GM19395 (cell line): ENCODE data around the gene BIN2.
"Not testable (repeated sequence)": the region's sequence is repeated elsewhere in the genome, so short reads cannot be mapped to it uniquely, and the experiment has no call there.

Experiments
- ATAC-seq: cut with Tn5 transposase; IDR thresholded peaks from one replicate; pipeline ENCODE4 v1.9.1; 2021; ENCODE audit warnings: mild to moderate bottlenecking, moderate library complexity; ENCODE audit not compliant: unreplicated experiment

BIN2 gene

DNA sequence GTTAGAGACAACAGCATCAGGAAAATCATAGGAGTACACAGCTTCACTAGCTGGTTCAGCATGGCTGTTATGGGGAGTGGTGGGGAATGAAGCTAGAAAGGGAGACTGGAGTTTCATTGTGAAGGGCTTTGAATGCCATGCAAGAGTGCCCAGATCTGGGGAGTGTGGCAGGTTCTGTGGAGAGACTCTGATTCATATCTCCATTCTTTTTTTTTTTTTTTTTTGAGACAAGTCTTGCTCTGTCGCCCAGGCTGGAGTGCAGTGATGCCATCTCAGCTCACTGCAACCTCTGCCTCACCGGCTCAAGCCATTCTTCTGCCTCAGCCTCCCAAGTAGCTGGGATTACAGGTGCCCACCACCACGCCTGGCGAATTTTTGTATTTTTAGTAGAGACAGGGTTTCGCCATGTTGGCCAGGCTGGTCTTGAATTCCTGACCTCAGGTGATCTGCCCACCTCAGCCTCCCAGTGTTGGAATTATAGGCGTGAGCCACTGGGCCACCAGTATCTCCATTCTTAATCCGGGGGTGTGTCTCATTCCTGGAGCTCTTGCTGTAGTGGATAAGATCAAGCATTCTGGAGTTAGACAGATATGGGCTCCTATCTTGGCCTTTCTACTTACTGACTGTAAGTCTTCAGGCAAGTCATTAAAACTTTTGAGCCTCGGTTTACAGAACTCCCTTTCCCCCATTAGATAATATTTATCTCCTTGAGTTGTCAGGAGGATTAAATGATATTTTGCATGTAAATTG is 5.7 kb downstream of the BIN2 start:
- ATAC-seq: not testable (repeated sequence)

DNA sequence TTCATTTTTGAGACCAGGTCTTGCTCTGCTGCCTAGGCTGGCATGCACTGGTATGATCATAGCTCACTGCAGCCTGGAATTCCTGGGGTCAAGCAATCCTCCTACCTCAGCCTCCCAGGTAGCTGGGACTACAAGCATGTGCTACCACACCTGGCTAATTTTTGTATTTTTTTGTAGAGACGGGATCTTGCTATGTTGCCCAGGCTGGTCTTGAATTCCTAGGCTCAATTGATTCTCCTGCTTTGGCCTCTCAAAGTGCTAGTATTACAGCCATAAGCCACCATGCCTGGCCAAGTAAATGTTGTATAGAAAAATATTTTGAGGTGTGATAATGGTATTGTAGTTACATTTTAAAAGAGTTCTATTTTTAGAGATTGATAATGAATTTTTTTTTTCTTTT is 12.6 kb downstream of the BIN2 start:
- ATAC-seq: no peak

DNA sequence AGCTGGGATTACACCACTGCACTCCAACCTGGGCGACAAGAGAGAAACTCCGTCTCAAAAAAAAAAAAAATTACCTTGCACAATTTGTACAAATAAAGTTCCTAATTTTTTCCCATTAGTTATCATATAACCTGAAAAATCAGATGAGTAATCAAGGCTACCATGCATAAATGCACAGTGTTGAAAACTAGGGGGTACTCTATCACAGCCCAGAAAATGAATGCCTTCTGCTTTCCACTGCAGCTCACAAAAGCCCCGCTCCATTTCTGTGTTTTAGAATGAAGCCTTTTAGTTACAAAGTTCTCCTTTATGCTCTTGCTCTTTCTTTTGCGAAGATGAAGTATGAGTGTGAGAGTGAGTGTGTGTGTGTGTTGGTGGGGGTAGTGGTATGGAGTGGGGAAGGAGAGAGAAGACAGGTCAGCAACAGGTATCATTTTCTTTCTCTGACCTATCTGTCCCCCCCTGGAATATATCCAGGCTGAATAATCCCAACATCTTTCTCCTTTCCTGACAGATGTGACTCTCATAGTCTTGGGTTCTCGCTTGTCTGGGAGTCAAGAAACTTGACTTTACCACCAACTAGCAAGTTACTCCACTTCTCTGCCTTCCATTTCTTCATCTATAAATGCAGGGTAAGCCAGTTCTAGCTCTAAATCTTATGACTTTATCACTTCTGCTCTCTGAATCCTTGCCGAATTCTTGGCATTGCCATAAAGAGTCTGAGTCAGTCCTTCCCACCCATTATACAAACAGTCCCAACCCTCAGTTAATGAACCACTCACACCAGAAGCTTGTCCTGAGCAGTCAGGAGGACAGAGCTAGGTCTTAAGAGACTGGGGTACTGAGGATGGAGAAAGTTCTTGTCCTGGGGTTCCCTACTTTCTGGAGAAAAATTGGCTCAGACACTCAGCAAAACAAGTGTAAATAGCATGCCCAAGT is 16.1 kb downstream of the BIN2 start:
- ATAC-seq: no peak

DNA sequence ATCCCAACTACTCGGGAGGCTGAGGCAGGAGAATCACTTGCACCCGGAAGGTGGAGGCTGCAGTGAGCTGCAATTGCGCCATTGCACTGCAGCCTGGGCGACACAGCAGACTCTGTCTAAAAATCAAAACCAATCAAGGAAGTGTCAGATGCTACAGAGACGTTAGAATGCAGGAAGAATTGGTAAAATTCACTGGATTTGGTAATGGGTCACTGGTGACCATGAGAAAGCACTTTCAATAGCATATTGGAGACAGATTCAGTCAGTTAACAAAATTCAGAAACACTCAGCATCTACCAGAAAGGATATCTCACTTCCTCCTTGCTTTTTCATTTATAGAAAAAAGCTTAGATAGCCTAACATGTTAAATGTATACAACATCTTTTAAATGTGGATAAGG is 17.5 kb downstream of the BIN2 start:
- ATAC-seq: no peak

DNA sequence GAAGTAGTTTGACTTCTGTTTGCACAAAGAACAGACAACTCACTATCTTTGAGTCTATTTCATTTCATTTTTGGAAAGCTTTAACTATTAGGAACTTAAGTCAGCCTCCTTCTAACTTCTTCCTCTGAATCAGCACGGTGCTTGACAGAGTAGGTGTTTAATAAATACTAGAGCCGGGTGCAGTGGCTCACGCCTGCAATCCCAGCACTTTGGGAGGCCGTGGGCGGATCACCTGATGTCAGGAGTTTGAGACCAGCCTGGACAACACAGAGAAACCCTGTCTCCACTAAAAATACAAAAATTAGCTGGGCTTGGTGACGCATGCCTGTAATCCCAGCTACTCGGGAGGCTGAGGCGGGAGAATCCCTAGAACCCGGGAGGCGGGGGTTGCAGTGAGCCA is 23.2 kb downstream of the BIN2 start:
- not testable (repeated sequence) for ATAC-seq

DNA sequence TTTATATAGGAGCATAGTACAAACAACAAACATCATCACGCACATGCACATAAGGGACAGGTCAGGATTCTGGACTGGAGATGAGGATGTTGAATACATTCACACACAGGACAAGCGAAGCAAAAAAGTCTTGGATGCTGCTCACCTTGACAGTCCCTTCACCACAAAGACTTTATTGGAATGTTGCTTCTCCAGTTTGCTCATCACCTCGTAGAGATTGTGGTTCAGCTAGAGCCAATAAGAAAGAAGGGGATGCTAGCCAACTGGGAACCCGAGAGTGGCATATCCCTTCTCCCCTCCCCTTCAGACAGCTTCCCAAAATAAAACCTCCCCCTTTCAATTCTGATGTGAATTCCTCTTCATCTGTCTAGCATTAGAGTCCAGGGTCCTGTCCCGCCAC is 28.3 kb downstream of the BIN2 start:
- no peak for ATAC-seq

DNA sequence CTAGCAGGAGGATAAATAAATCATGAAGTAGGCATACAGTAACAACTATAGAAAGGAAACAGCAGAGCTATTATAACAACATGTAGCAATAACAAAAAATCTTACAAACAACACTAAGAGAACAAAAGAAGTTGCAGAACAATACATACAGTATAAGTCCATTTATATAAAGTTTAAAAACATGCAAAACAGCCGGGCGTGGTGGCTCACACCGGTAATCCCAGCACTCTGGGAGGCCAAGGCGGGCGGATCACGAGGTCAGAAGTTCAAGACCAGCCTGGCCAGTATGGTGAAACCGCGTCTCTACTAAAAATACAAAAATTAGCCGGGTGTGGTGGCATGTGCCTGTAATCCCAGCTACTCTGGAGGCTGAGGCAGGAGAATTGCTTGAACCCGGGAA is 29.9 kb downstream of the BIN2 start:
- ATAC-seq: not testable (repeated sequence)

DNA sequence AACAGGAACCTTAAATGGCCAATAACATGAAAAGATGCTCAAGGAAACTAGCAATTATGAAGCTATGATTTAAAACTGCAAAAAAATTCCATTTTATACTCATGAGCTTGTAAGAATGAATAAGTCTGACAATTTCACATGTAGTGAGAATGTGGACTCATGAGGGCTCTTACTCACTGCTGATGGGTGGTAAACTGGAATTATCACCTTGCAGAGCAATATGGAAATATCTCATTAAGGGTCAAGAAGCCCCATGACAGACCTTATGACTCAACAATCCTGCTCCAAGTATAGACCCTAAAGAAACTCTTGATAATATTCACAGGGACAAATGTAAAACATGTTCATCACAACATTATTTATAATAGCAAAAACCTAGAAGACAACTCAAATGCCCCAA is 30.3 kb downstream of the BIN2 start:
- ATAC-seq: no peak

DNA sequence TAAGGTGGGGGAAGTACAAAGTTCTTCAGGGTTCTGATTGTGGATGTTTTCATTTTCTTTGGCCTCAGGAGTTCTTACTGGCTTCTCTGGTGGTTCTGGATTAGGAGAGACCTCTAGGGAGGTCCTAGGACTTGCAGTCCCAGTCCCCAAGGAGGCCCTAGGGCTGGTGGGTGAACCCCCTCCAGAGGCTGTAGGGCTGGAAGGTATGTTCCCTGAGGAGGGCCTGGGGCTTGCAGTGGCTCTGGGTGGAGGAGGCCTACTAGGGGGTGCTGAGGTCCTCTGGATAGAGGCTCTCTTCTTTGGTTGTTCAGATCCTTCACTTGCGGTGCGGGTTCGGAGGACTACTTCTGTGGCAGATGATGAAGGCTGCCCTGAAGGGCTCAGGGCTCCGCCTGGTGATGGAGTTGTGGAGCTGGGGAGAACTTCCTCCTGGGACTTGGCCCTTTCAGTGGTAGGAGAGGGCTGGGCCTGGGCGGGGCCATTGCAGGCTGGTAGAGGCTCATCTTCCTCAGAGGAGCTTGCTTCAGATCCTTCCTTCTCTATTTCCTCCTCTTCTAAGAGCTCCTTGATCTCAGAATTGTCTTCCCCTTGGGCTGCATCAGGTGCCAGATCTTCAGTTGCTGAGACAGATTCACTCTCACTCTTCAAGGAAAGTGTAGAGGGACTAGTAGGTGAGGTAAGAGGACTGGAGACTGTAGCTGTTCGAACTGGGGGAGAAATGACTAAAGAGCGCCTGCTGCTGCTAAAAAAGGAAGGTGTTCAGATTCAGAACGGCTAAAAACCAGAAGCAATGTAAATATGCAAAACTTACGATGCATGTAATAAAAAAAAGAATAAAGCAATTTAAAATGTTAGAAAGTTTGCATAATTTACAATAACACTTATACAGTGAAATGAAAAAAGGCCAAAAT is 32.1 kb downstream of the BIN2 start:
- not testable (repeated sequence) for ATAC-seq

DNA sequence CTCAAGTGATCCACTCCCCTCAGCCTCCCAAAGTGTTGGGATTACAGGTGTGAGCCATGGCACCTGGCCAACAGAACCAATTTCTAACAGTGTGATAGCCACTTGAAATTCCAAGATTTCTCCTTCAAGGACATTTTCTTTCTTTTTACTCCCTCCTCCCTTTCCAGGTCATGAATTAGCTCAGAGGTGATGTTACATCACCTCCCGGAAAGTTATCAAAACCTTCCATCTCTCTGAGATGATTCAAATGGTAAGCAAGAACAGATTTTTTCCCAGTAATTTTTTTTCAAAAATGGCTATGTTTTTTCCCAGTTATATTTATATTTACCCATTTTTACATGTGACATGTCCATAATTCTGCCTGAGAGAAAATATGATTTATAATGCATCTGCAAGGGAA is 38.1 kb downstream of the BIN2 start:
- ATAC-seq: no peak

DNA sequence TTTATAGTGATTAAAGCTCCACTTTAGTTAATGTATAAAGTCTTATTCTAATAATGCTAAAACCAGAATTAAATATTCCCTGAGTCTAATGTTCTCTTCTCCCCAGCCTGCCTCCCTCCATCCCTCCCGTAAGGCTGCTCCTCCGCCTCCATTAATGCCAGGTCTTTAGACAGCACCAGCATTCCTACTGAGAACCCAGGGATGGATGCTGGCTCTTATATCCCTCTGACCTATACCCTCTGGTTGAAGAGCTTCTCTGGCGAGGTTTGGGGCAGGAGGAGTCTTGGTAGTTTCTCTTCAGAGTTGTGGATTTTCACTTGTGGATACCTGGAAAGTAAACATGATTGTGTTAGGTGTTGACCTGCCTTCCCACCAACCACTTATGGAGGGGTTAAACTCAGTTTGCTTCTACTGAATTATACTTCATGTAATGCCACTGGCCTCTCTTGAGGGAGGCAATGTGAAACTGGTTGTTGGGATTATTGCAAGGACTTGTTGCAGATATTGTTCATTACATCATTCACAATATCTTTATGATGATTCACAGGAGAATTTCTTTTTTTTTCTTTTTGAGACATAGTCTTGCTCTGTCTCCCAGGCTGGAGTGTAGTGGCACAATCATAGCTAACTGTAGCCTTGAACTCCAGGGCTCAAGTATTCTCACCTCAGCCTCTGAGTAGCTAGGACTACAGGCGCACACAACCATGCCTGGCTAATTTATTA is 42.6 kb downstream of the BIN2 start:
- ATAC-seq: no peak

DNA sequence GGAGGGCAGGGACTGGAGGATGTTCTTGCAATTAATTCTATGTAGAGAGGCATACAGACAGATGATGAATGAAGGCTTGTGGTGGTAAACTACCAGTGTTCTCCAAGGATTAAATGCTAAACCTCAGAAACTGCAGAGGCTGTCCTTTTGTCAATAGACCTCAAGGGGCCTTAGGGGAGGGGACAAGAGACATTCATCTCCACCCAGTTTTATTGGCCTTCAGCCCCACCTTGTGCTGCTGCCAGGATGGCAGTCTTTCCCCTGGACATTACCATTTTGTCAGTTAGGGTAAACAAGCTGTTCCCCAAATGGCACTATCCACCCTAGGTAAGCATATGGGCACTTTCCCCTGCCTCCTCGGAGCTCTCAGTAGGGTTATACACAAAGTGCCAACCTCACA is 48.9 kb downstream of the BIN2 start:
- no peak for ATAC-seq

DNA sequence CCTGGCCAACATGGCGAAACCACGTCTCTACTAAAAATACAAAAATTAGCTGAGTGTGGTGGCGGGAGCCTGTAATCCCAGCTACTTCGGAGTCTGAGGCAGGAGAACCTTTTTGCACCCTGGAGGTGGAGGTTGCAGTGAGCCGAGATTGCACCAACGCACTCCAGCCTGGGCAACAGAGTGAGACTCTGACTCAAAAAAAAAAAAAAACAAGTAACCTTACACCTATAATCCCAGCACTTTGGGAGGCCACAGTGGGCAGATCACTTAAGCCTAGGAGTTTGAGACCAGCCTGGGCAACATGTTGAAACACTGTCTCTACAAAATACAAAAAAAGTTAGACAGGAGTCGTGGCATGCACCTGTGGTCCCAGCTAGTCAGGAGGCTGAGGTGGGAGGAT is 51.2 kb downstream of the BIN2 start:
- ATAC-seq: not testable (repeated sequence)

DNA sequence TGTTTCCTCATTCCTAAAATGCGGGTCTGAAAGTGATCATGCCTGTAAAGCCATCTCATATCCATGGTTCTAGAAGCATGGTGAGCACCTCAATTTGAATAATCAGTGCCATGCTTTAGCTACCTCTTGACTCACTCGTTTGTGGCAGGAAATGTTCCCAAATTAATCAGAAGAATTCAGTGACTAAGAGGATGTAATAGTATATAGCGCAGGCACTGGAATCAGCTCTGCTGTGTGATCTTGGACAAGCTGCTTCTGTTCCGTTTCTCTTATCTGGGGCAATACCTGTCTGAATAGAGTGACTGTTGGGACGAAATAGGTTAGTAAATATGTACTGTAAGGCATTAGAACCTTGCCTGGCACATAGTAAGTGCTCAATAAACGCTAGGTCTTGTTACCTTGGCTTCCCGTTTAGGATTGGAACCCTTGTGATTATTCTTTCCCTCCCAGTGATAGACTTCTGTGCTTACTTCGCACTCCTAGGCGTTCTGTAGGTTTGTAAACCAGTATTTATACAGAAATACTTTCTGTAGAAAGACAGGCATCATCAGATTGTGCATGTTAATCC is 52.9 kb downstream of the BIN2 start:
- no peak for ATAC-seq

DNA sequence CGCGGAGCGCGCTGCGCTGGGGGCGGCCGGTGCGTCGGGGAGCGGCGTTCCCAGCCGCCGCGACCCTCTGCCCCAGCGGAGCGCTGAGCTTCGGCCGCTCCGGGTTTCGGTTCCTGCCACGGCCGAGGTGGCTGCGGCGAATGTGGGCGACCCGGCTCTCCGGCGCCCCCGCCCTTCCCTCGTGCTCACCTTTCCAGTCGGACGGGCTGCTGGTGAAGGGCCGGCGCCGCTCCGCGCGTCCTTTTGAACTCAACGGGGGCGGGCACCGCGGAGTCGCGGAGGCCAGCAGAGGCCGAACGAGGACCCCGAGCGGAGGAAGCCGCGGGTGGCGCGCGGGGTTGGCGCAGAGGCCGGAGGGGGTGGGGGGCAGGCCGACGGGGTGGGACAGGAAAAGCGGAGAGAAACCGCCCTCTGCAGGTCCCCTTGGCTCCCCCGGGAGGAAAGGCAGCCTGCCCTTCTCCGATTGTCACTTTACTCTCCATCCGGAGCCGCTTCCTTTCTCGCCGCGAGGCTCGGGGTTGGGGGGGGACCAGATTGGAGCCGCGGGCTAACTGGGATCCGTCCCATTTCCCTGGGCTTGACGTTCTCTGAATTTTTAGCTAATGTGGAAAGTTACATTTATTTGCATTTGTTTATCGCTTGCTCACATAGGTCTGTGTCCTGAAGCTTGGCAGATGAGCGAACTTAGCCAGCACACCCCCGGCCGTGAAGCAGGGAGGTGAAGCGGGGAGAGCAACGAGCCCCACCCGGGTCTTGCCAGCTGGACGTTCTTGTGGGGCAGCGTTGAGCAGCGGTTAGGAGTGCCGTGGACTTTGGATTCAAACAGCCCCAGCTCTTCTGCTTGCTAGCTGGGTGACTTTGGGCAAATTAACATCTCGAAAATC is 53.7 kb downstream of the BIN2 start, which contains the start of gene SMAGP:
Gene SMAGP (minus strand): TSS at position 349 of the 884 bp plus-strand sequence. CDS start 1,137 bp downstream, outside the sequence.
- peak; percentile 72 for ATAC-seq

DNA sequence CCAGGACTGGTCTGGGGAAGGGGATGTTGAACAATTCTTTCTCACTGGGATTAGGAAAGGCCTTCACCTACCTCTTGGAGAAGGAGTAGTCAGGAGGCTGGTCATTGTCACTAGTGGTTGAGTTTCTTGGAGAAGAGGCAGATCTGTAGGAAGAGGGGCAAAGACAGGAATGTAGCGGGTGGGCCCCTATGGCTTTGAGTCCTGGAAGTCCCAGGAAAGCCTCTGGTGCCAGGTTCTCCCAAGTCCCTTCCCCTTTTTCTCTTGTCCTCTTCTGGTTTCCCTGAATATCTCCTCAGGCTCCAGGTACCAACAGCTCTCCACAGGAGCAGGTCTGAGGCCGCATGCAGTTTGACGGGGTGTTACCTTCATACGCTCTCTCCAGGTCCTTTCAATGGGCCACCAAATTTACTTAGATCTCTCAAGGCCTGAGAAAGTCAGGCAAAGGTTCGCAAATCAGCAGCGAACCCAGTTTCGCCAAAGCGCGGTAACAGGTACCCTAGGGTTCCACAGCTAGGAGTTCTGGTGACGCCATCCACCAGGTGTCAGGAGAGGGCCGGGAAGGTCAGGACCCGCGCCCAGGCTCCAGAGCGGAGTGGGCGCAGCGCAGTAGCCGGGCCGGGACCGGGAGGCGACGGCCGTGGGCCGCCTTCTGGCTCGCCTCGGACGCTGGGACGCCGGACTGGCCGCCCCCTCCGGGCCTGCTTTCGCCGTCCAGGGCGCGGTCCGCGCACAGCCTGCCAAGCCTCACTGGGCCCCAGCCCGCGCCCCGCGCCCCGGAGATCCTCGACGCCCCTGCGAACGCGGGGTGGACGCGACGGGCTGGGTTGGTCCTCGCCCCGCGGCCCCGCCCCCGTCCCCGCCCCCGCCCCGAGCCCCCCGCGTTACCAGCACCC is 54.6 kb downstream of the BIN2 start:
- peak; percentile 29 for ATAC-seq

DNA sequence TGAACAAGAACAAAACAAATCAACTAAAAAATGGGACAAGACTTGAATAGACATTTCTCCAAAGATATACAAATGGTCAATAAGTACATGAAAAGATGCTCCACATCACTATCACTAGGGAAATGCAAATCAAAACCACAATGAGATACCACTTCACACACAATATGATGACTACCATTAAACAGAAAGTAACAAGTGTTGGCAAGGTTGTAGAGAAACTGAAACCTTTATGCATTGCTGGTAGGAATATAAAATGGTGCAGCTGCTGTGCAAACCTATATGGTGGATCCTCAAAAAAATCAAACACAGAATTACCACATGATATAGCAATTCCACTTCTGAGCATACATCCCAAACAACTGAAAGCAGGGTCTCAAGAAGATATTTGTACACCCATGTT is 59.0 kb downstream of the BIN2 start:
- ATAC-seq: no peak

DNA sequence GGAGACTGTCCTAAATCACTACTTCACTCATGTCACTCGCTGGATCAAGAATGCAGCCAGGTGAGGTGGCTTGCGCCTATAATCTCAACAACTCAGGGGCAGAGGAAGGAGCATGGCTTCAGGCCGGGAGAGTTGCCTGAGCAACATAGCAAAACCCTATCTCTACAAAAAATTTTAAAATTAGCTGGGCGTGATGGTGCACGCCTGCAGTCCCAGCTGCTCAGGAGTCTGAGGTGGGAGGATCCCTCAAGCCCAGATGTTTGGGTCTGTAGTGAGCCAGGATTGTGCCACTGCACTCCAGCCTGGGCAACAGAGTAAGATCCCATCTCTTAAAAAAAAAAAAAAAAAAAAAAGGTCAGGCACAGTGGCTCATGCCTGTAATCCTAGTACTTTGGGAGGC is 59.7 kb downstream of the BIN2 start:
- ATAC-seq: no peak
